Neural crest cell (in vitro differentiated cells): ENCODE data around the gene LMO3. TPM values are rescaled to one million over a fixed set of nuclear protein-coding genes. Genes with fewer than 3 reads are reported as not detected.
A peak's percentile ranks its signal among the peaks of the same experiment; 100 is the strongest.

Experiments
- DNase-seq: peaks from one replicate; pipeline ENCODE4 v3.0.0; 2021; ENCODE audit warnings: low read depth, mixed read lengths, low spot score
- H3K27ac Mint-ChIP-seq: one replicate; pipeline ENCODE4 v1.8.0; 2021; ENCODE audit warnings: mild to moderate bottlenecking, mixed read lengths; ENCODE audit not compliant: unreplicated experiment
- H3K27me3 Mint-ChIP-seq: 2 replicates; pipeline ENCODE4 v1.8.0; 2021; ENCODE audit warnings: low read depth, mild to moderate bottlenecking, mixed read lengths
- H3K36me3 Mint-ChIP-seq: 2 replicates; pipeline ENCODE4 v1.8.0; 2021; ENCODE audit warnings: low read depth, mild to moderate bottlenecking, mixed read lengths
- H3K4me1 Mint-ChIP-seq: 2 replicates; pipeline ENCODE4 v1.8.0; 2021; ENCODE audit warnings: mixed read lengths
- H3K4me3 Mint-ChIP-seq: one replicate; pipeline ENCODE4 v1.8.0; 2021; ENCODE audit warnings: mild to moderate bottlenecking, mixed read lengths
- H3K9me3 Mint-ChIP-seq: 2 replicates; pipeline ENCODE4 v1.8.0; 2021; ENCODE audit warnings: mixed read lengths
- CTCF ChIP-seq: fragments of 200-600 bp; sonication (generic); conservative IDR thresholded peaks from 2 replicates; pipeline ENCODE4 v1.5.0; 2021; ENCODE audit warnings: antibody characterized with exemption, mild to moderate bottlenecking
- long read RNA-seq: library from polyadenylated mRNA; unstranded; transcript quantifications from one replicate; pipeline ENCODE4 v2.0.0, GENCODE V29; 2020
- total RNA-seq: library from RNA; stranded (reverse); gene quantifications from 2 replicates; pipeline ENCODE4 v1.2.1, GENCODE V29; 2021

The LMO3 gene
- total RNA-seq: 26.5 and 34.1 TPM in 2 replicates
- long read RNA-seq, transcript LMO3-201 (4 exons, 3,810 nt): major isoform, 8 of 31 reads
- long read RNA-seq, transcript LMO3-215 (4 exons, 1,685 nt): minor isoform, 7 of 31 reads
- long read RNA-seq, partial matches to known transcripts: 5 of 31 reads
- long read RNA-seq, other reads (novel, unspliced or antisense): 10 of 31 reads

- TF ChIP-seq CTCF: no peak
- H3K4me1 Mint-ChIP-seq: peaks cover 81% of the 10 kb centered on the region
- peaks cover 36% of the 10 kb centered on the region for H3K27me3 Mint-ChIP-seq
- no peaks in the 10 kb centered on the region for H3K36me3 Mint-ChIP-seq
- peak within 1 kb of the TSS; percentile 89 for H3K27ac Mint-ChIP-seq
- DNase-seq: no peak
- H3K4me3 Mint-ChIP-seq: peak within 1 kb of the TSS; percentile 97
- H3K9me3 Mint-ChIP-seq: no peaks in the 10 kb centered on the region
Observed at GRCh38 chr12:16606117-16606200, at the start of gene LMO3. LMO3 (minus strand) TSS chr12:16606162; CDS start chr12:16600860, 5,302 bp downstream.

- Mint-ChIP-seq H3K27ac (no peak overlapping the region), H3K36me3 (no peaks in the 10 kb centered on the region), H3K4me3 (no peak overlapping the region), H3K9me3 (no peaks in the 10 kb centered on the region), H3K27me3 (no peaks in the 10 kb centered on the region), H3K4me1 (no peaks in the 10 kb centered on the region)
- no peak for DNase-seq
- no peak for TF ChIP-seq CTCF
Observed at GRCh38 chr12:16636435-16637055, 30.6 kb upstream of the LMO3 start.

- H3K27ac Mint-ChIP-seq: no peak overlapping the region
- H3K4me3 Mint-ChIP-seq: no peak overlapping the region
- no peaks in the 10 kb centered on the region for H3K36me3 Mint-ChIP-seq
- TF ChIP-seq CTCF: no peak
- H3K9me3 Mint-ChIP-seq: peaks cover 2% of the 10 kb centered on the region
- H3K4me1 Mint-ChIP-seq: no peaks in the 10 kb centered on the region
- DNase-seq: no peak
- H3K27me3 Mint-ChIP-seq: no peaks in the 10 kb centered on the region
Observed at GRCh38 chr12:16634786-16635185, 28.8 kb upstream of the LMO3 start.

GRCh38 chr12:16626991-16627390 lies 21.0 kb upstream of the LMO3 start:
- no peak for TF ChIP-seq CTCF
- Mint-ChIP-seq H3K27me3 (no peaks in the 10 kb centered on the region), H3K4me3 (no peak overlapping the region), H3K9me3 (peaks cover 2% of the 10 kb centered on the region), H3K36me3 (no peaks in the 10 kb centered on the region), H3K4me1 (no peaks in the 10 kb centered on the region), H3K27ac (no peak overlapping the region)
- no peak for DNase-seq

GRCh38 chr12:16622338-16622737 lies 16.4 kb upstream of the LMO3 start:
- no peaks in the 10 kb centered on the region for H3K4me1 Mint-ChIP-seq
- peaks cover 5% of the 10 kb centered on the region for H3K9me3 Mint-ChIP-seq
- no peaks in the 10 kb centered on the region for H3K27me3 Mint-ChIP-seq
- no peak overlapping the region for H3K4me3 Mint-ChIP-seq
- no peaks in the 10 kb centered on the region for H3K36me3 Mint-ChIP-seq
- no peak for TF ChIP-seq CTCF
- no peak for DNase-seq
- H3K27ac Mint-ChIP-seq: no peak overlapping the region

- no peaks in the 10 kb centered on the region for H3K36me3 Mint-ChIP-seq
- no peak overlapping the region for H3K4me3 Mint-ChIP-seq
- no peaks in the 10 kb centered on the region for H3K4me1 Mint-ChIP-seq
- peaks cover 5% of the 10 kb centered on the region for H3K9me3 Mint-ChIP-seq
- no peak overlapping the region for H3K27ac Mint-ChIP-seq
- no peak for TF ChIP-seq CTCF
- no peak for DNase-seq
- no peaks in the 10 kb centered on the region for H3K27me3 Mint-ChIP-seq
Observed at GRCh38 chr12:16619537-16619936, 13.6 kb upstream of the LMO3 start.
